ENCODE measurements around the gene GTF2E1.
"Not testable (repeated sequence)": the region's sequence is repeated elsewhere in the genome, so short reads cannot be mapped to it uniquely, and the experiment has no call there.

GTF2E1 gene

GRCh38 chr3:120742198-120742848 lies at the start of gene GTF2E1, which contains the start of gene RABL3:
Gene GTF2E1 (plus strand): TSS chr3:120742744. CDS start chr3:120750553, 7,809 bp downstream.
Gene RABL3 (minus strand): TSS chr3:120742516. CDS start chr3:120742507, 9 bp downstream.
- H3K9me3 ChIP-seq (ENCODE audit: low read length): no peaks in the 10 kb centered on the region
- peak within 1 kb of the TSS; percentile 79 for H3K27ac ChIP-seq (ENCODE audit: low read depth, low read length)
- H3K27me3 ChIP-seq (ENCODE audit: control insufficient read depth in 1 of 2, insufficient read depth in 2 of 2, low read length in 2 of 2): no peaks in the 10 kb centered on the region
- no peaks in the 10 kb centered on the region for H3K36me3 ChIP-seq (ENCODE audit: insufficient read depth, low read length)
- peak within 1 kb of the TSS; percentile 84 to 94 for H3K4me3 ChIP-seq (ENCODE audit: low read depth in 1 of 2, low read length in 2 of 2)
- H3K4me1 ChIP-seq (ENCODE audit: insufficient read depth, low read length): peaks cover 9% of the 10 kb centered on the region
- peak within 1 kb of the TSS; percentile 84 for H3K9ac ChIP-seq (ENCODE audit: low read length)

- no peak overlapping the region for H3K27ac ChIP-seq (ENCODE audit: low read depth, low read length)
- H3K9ac ChIP-seq (ENCODE audit: low read length): no peak overlapping the region
- H3K9me3 ChIP-seq (ENCODE audit: low read length): no peaks in the 10 kb centered on the region
- H3K36me3 ChIP-seq (ENCODE audit: insufficient read depth, low read length): peaks cover 12% of the 10 kb centered on the region
- no peaks in the 10 kb centered on the region for H3K4me1 ChIP-seq (ENCODE audit: insufficient read depth, low read length)
- H3K27me3 ChIP-seq (ENCODE audit: control insufficient read depth in 1 of 2, insufficient read depth in 2 of 2, low read length in 2 of 2): no peaks in the 10 kb centered on the region
- H3K4me3 ChIP-seq (ENCODE audit: low read depth in 1 of 2, low read length in 2 of 2): no peak overlapping the region
Measured at GRCh38 chr3:120693439-120694171, 48.9 kb upstream of the GTF2E1 start.

GRCh38 chr3:120699333-120699732 lies 43.2 kb upstream of the GTF2E1 start:
- Histone ChIP-seq H3K27me3 (ENCODE audit: control insufficient read depth in 1 of 2, insufficient read depth in 2 of 2, low read length in 2 of 2) (no peaks in the 10 kb centered on the region), H3K4me3 (ENCODE audit: low read depth in 1 of 2, low read length in 2 of 2) (no peak overlapping the region), H3K27ac (ENCODE audit: low read depth, low read length) (no peak overlapping the region), H3K36me3 (ENCODE audit: insufficient read depth, low read length) (peaks cover 12% of the 10 kb centered on the region), H3K9me3 (ENCODE audit: low read length) (no peaks in the 10 kb centered on the region), H3K4me1 (ENCODE audit: insufficient read depth, low read length) (no peaks in the 10 kb centered on the region), H3K9ac (ENCODE audit: low read length) (no peak overlapping the region)

GRCh38 chr3:120705884-120706582 lies 36.5 kb upstream of the GTF2E1 start:
- no peak overlapping the region for H3K9ac ChIP-seq (ENCODE audit: low read length)
- H3K27me3 ChIP-seq (ENCODE audit: control insufficient read depth in 1 of 2, insufficient read depth in 2 of 2, low read length in 2 of 2): no peaks in the 10 kb centered on the region
- H3K27ac ChIP-seq (ENCODE audit: low read depth, low read length): no peak overlapping the region
- H3K4me1 ChIP-seq (ENCODE audit: insufficient read depth, low read length): no peaks in the 10 kb centered on the region
- peaks cover 4% of the 10 kb centered on the region for H3K36me3 ChIP-seq (ENCODE audit: insufficient read depth, low read length)
- no peaks in the 10 kb centered on the region for H3K9me3 ChIP-seq (ENCODE audit: low read length)
- no peak overlapping the region for H3K4me3 ChIP-seq (ENCODE audit: low read depth in 1 of 2, low read length in 2 of 2)

GRCh38 chr3:120706950-120707349 lies 35.6 kb upstream of the GTF2E1 start:
- H3K4me3 ChIP-seq (ENCODE audit: low read depth in 1 of 2, low read length in 2 of 2): no peak overlapping the region
- H3K27ac ChIP-seq (ENCODE audit: low read depth, low read length): no peak overlapping the region
- H3K4me1 ChIP-seq (ENCODE audit: insufficient read depth, low read length): no peaks in the 10 kb centered on the region
- peaks cover 4% of the 10 kb centered on the region for H3K36me3 ChIP-seq (ENCODE audit: insufficient read depth, low read length)
- no peaks in the 10 kb centered on the region for H3K27me3 ChIP-seq (ENCODE audit: control insufficient read depth in 1 of 2, insufficient read depth in 2 of 2, low read length in 2 of 2)
- H3K9ac ChIP-seq (ENCODE audit: low read length): no peak overlapping the region
- H3K9me3 ChIP-seq (ENCODE audit: low read length): no peaks in the 10 kb centered on the region

- H3K27ac ChIP-seq (ENCODE audit: low read depth, low read length): no peak overlapping the region
- no peaks in the 10 kb centered on the region for H3K27me3 ChIP-seq (ENCODE audit: control insufficient read depth in 1 of 2, insufficient read depth in 2 of 2, low read length in 2 of 2)
- H3K4me1 ChIP-seq (ENCODE audit: insufficient read depth, low read length): no peaks in the 10 kb centered on the region
- H3K9ac ChIP-seq (ENCODE audit: low read length): no peak overlapping the region
- no peak overlapping the region for H3K4me3 ChIP-seq (ENCODE audit: low read depth in 1 of 2, low read length in 2 of 2)
- H3K9me3 ChIP-seq (ENCODE audit: low read length): no peaks in the 10 kb centered on the region
- H3K36me3 ChIP-seq (ENCODE audit: insufficient read depth, low read length): no peaks in the 10 kb centered on the region
Measured at GRCh38 chr3:120708408-120708807, 34.1 kb upstream of the GTF2E1 start.

GRCh38 chr3:120710369-120710768 lies 32.2 kb upstream of the GTF2E1 start:
- no peak overlapping the region for H3K4me3 ChIP-seq (ENCODE audit: low read depth in 1 of 2, low read length in 2 of 2)
- no peak overlapping the region for H3K27ac ChIP-seq (ENCODE audit: low read depth, low read length)
- no peaks in the 10 kb centered on the region for H3K9me3 ChIP-seq (ENCODE audit: low read length)
- no peaks in the 10 kb centered on the region for H3K36me3 ChIP-seq (ENCODE audit: insufficient read depth, low read length)
- H3K4me1 ChIP-seq (ENCODE audit: insufficient read depth, low read length): no peaks in the 10 kb centered on the region
- no peaks in the 10 kb centered on the region for H3K27me3 ChIP-seq (ENCODE audit: control insufficient read depth in 1 of 2, insufficient read depth in 2 of 2, low read length in 2 of 2)
- H3K9ac ChIP-seq (ENCODE audit: low read length): no peak overlapping the region

- no peak overlapping the region for H3K9ac ChIP-seq (ENCODE audit: low read length)
- H3K9me3 ChIP-seq (ENCODE audit: low read length): no peaks in the 10 kb centered on the region
- H3K27me3 ChIP-seq (ENCODE audit: control insufficient read depth in 1 of 2, insufficient read depth in 2 of 2, low read length in 2 of 2): no peaks in the 10 kb centered on the region
- H3K4me3 ChIP-seq (ENCODE audit: low read depth in 1 of 2, low read length in 2 of 2): no peak overlapping the region
- no peak overlapping the region for H3K27ac ChIP-seq (ENCODE audit: low read depth, low read length)
- no peaks in the 10 kb centered on the region for H3K36me3 ChIP-seq (ENCODE audit: insufficient read depth, low read length)
- H3K4me1 ChIP-seq (ENCODE audit: insufficient read depth, low read length): no peaks in the 10 kb centered on the region
Measured at GRCh38 chr3:120713262-120713661, 29.3 kb upstream of the GTF2E1 start.

GRCh38 chr3:120719167-120719834 lies 23.2 kb upstream of the GTF2E1 start:
- not testable (repeated sequence) for H3K9ac ChIP-seq (ENCODE audit: low read length); H3K36me3 ChIP-seq (ENCODE audit: insufficient read depth, low read length); H3K9me3 ChIP-seq (ENCODE audit: low read length); H3K4me3 ChIP-seq (ENCODE audit: low read depth in 1 of 2, low read length in 2 of 2); H3K4me1 ChIP-seq (ENCODE audit: insufficient read depth, low read length); H3K27me3 ChIP-seq (ENCODE audit: control insufficient read depth in 1 of 2, insufficient read depth in 2 of 2, low read length in 2 of 2); H3K27ac ChIP-seq (ENCODE audit: low read depth, low read length)

- Histone ChIP-seq H3K27ac (ENCODE audit: low read depth, low read length) (no peak overlapping the region), H3K4me1 (ENCODE audit: insufficient read depth, low read length) (no peaks in the 10 kb centered on the region)
Measured at GRCh38 chr3:120726791-120727190, 15.8 kb upstream of the GTF2E1 start.

More at GRCh38 chr3:120726791-120727190, 15.8 kb upstream of the GTF2E1 start:
- no peaks in the 10 kb centered on the region for H3K27me3 ChIP-seq (ENCODE audit: control insufficient read depth in 1 of 2, insufficient read depth in 2 of 2, low read length in 2 of 2)
- H3K4me3 ChIP-seq (ENCODE audit: low read depth in 1 of 2, low read length in 2 of 2): no peak overlapping the region
- H3K36me3 ChIP-seq (ENCODE audit: insufficient read depth, low read length): no peaks in the 10 kb centered on the region
- H3K9me3 ChIP-seq (ENCODE audit: low read length): no peaks in the 10 kb centered on the region
- no peak overlapping the region for H3K9ac ChIP-seq (ENCODE audit: low read length)

All from muscle layer of colon (tissue), 2 donors.